Renal pelvis (tissue), 4 donors: ENCODE measurements around the gene CSTF2T. TPM values are rescaled to one million over a fixed set of nuclear protein-coding genes. Genes with fewer than 3 reads are reported as not detected.

Experiments
- DNase-seq: peaks from one replicate; pipeline ENCODE4 v3.0.0-alpha.2; 2013
- polyA plus RNA-seq, 3 donors: library from polyadenylated mRNA; unstranded; fragments of 120-200 nt; gene quantifications; one replicate each; pipeline ENCODE4 v1.2.1, GENCODE V29; 2013; ENCODE audit not compliant: insufficient read length in 3 of 3

The CSTF2T gene
- polyA plus RNA-seq, 3 donors: 40.9 to 42.8 (median 42.8) TPM

GRCh38 chr10:51656503-51656902, 42.9 kb downstream of the CSTF2T start:
- DNase-seq: no peak

DNA sequence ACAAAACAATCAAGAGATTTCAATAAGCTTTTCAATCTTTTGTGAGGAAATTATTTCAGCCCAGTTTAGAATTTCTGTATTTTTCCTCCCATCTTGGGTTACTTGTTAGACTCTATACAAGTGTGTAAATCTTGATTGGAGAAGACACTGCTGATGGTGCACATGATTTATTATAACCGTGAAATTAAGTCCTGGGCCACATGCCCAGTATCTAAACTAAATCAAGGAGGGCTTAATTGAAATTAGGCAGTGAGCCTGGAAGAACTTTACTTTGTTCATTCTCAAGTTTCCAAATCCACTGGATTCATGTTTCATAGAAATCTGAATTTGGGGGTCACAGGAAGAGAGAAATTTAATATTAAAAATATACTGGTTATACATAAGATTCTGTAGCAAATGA, 44.5 kb downstream of the CSTF2T start:
- DNase-seq: peak; percentile 28

GRCh38 chr10:51653025-51653424, 46.4 kb downstream of the CSTF2T start:
- DNase-seq: no peak

GRCh38 chr10:51651063-51651462, 48.3 kb downstream of the CSTF2T start:
- no peak for DNase-seq

DNA sequence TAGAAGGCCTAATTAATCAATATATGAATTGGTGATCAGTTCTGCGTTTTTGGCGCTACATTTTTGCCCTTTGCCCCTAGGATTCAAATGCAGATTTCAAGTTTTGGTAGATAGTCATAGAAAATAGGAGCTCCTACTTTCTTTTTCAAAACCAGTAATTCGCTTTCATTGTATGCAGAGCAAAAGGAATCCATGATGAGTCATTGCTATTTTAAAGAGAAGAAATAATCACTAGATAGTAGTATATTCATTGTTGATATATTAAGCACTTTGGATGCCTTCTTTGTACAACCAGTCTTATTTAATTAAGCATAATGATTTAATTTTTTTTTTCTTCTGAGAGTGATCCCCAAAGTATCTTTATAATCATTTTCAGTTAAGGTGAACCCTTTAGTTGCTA, 50.3 kb downstream of the CSTF2T start:
- no peak for DNase-seq
